ENCODE measurements around the gene LBP.

LBP gene

GRCh38 chr20:38316341-38316740, 29.9 kb upstream of the LBP start:
- no peak for TF ChIP-seq CTCF (IDR thresholded peaks at IDR 0.05; ENCODE audit: low read length)
- no peak for TF ChIP-seq EZH2 (IDR thresholded peaks at IDR 0.05; ENCODE audit: borderline replicate concordance, low read length)
- Histone ChIP-seq H3K4me2 (ENCODE audit: low read length) (no peak overlapping the region), H4K20me1 (ENCODE audit: insufficient read depth, low read length) (no peaks in the 10 kb centered on the region), H3K36me3 (ENCODE audit: insufficient read depth, low read length) (no peaks in the 10 kb centered on the region), H3K27ac (ENCODE audit: low read depth, low read length, poor library complexity, severe bottlenecking) (no peak overlapping the region), H3K9me2 (ENCODE audit: low read depth, low read length) (no peaks in the 10 kb centered on the region), H3K9me3 (ENCODE audit: low read length) (no peaks in the 10 kb centered on the region), H3K4me3 (ENCODE audit: low read depth, low read length, poor library complexity, severe bottlenecking) (no peak overlapping the region), H3F3A (ENCODE audit: insufficient read depth, low read length) (no peaks in the 10 kb centered on the region), H2AFZ (ENCODE audit: low read length) (no peak overlapping the region), H3K79me2 (ENCODE audit: insufficient read depth, low read length) (no peaks in the 10 kb centered on the region), H3K9ac (ENCODE audit: low read length) (no peak overlapping the region), H3K4me1 (ENCODE audit: insufficient read depth, low read length, severe bottlenecking) (no peaks in the 10 kb centered on the region), H3K27me3 (ENCODE audit: insufficient read depth, low read length) (no peaks in the 10 kb centered on the region)

- Histone ChIP-seq H3K79me2 (ENCODE audit: insufficient read depth, low read length) (no peaks in the 10 kb centered on the region), H3K4me2 (ENCODE audit: low read length) (no peak overlapping the region), H3K9ac (ENCODE audit: low read length) (no peak overlapping the region), H3K4me1 (ENCODE audit: insufficient read depth, low read length, severe bottlenecking) (no peaks in the 10 kb centered on the region), H3K9me3 (ENCODE audit: low read length) (no peaks in the 10 kb centered on the region), H2AFZ (ENCODE audit: low read length) (no peak overlapping the region), H4K20me1 (ENCODE audit: insufficient read depth, low read length) (no peaks in the 10 kb centered on the region), H3K4me3 (ENCODE audit: low read depth, low read length, poor library complexity, severe bottlenecking) (no peak overlapping the region), H3K27me3 (ENCODE audit: insufficient read depth, low read length) (no peaks in the 10 kb centered on the region), H3F3A (ENCODE audit: insufficient read depth, low read length) (no peaks in the 10 kb centered on the region), H3K36me3 (ENCODE audit: insufficient read depth, low read length) (no peaks in the 10 kb centered on the region), H3K27ac (ENCODE audit: low read depth, low read length, poor library complexity, severe bottlenecking) (no peak overlapping the region), H3K9me2 (ENCODE audit: low read depth, low read length) (no peaks in the 10 kb centered on the region)
- no peak for TF ChIP-seq CTCF (IDR thresholded peaks at IDR 0.05; ENCODE audit: low read length)
- no peak for TF ChIP-seq EZH2 (IDR thresholded peaks at IDR 0.05; ENCODE audit: borderline replicate concordance, low read length)
These were observed 28.9 kb upstream of the LBP start for GRCh38 chr20:38317422-38317821.

GRCh38 chr20:38320221-38320620, 26.1 kb upstream of the LBP start:
- Histone ChIP-seq H3F3A (ENCODE audit: insufficient read depth, low read length) (no peaks in the 10 kb centered on the region), H3K27me3 (ENCODE audit: insufficient read depth, low read length) (no peaks in the 10 kb centered on the region), H3K79me2 (ENCODE audit: insufficient read depth, low read length) (no peaks in the 10 kb centered on the region), H3K9me2 (ENCODE audit: low read depth, low read length) (no peaks in the 10 kb centered on the region), H3K4me3 (ENCODE audit: low read depth, low read length, poor library complexity, severe bottlenecking) (no peak overlapping the region), H2AFZ (ENCODE audit: low read length) (no peak overlapping the region), H3K9me3 (ENCODE audit: low read length) (no peaks in the 10 kb centered on the region), H4K20me1 (ENCODE audit: insufficient read depth, low read length) (no peaks in the 10 kb centered on the region), H3K27ac (ENCODE audit: low read depth, low read length, poor library complexity, severe bottlenecking) (no peak overlapping the region), H3K4me2 (ENCODE audit: low read length) (no peak overlapping the region), H3K4me1 (ENCODE audit: insufficient read depth, low read length, severe bottlenecking) (no peaks in the 10 kb centered on the region), H3K36me3 (ENCODE audit: insufficient read depth, low read length) (no peaks in the 10 kb centered on the region), H3K9ac (ENCODE audit: low read length) (no peak overlapping the region)
- TF ChIP-seq CTCF (IDR thresholded peaks at IDR 0.05; ENCODE audit: low read length) = no peak

Data from OCI-LY1 (cell line).